Transverse colon (tissue), 4 donors: Measurements from ENCODE around the gene LARGE1.

Experiments used
- CTCF ChIP-seq, 5 experiments: fragments of 200-600 bp in 3 of 5; fragments of 450-650 bp in 2 of 5; sonication (generic) in 3 of 5; IDR thresholded peaks; 1 replicate in 2 of 5; 2 replicates in 3 of 5; pipeline ENCODE4 v1.5.1; 2016 to 2017; ENCODE audit warnings: antibody characterized with exemption in 5 of 5, inconsistent platforms in 3 of 5, mild to moderate bottlenecking in 2 of 5, moderate library complexity in 1 of 5
- EP300 ChIP-seq: sonication (generic); formaldehyde crosslinking; IDR thresholded peaks from one replicate; pipeline ENCODE4 v1.6.1; 2017; ENCODE audit warnings: antibody characterized with exemption, low read depth
- POLR2A ChIP-seq: fragments of 450-650 bp; IDR thresholded peaks from one replicate; pipeline ENCODE4 v1.6.1; 2016; ENCODE audit warnings: antibody characterized with exemption, mild to moderate bottlenecking, moderate library complexity
- POLR2AphosphoS5 ChIP-seq, 3 donors: sonication (generic); formaldehyde crosslinking; IDR thresholded peaks; one replicate each; pipeline ENCODE4 v1.6.1; 2016; ENCODE audit warnings: antibody characterized with exemption in 3 of 3

- TF ChIP-seq EP300 = no peak
- TF ChIP-seq CTCF (IDR thresholded peaks at IDR 0.05) = no peak
- TF ChIP-seq POLR2A = no peak
- no peak for TF ChIP-seq POLR2AphosphoS5 (IDR thresholded peaks at IDR 0.05)
Measured at GRCh38 chr22:33606504-33606903, 313.8 kb downstream of the LARGE1 start.
